Heart left ventricle (tissue), 13 donors: ENCODE data around the gene RUNX1.

ENCODE experiments used
- POLR2A ChIP-seq, 2 donors: fragments of 450-650 bp; IDR thresholded peaks; one replicate each; pipeline ENCODE4 v1.6.1; 2017; ENCODE audit warnings: antibody characterized with exemption in 2 of 2, mild to moderate bottlenecking in 2 of 2, moderate library complexity in 2 of 2
- TF ChIP-seq, protein P1 (sequence below), 12 donors: fragments of 200-600 bp; sonication (generic) in 4 of 12; IDR thresholded peaks; one replicate each; pipeline versions ENCODE4 v1.5.0 to v1.8.0; 2018 to 2022; ENCODE audit warnings: antibody characterized with exemption in 12 of 12, mild to moderate bottlenecking in 5 of 12
- donor health status: ischemic (EF 13 %, LVEDD 7.1; RV severe dilation, severe dysfunction).
- donor health status: DM: no; HTN: yes; CAD: no.
- donor health status: DM: no; HTN: no; CAD: no.
- donor health status: ischemic (EF 25% LVEDD 6.9; RV normal size, moderate dysfunction).
- donor health status: ischemic (EF 25% LVEDD 5.7; RV mildly dilated, moderate dysfunction).
- donor health status: ischemic (EF 35%, LVEDD 5.7; RV mildly dilated, moderate dysfunction).
- donor health status: nonischemic (EF 11% LVEDD 7.7; RV severe dilation, severe dysfunction).
- donor health status: DM: yes; HTN: yes; CAD: no.
- donor health status: PGD.
- donor health status: ischemic (EF 29% LVEDD 5.4; RV normal size, mild dysfunction).
- donor health status: nonischemic (EF 23%, LVEDD 6.1; RV moderate dilation, normal function).

DNA sequence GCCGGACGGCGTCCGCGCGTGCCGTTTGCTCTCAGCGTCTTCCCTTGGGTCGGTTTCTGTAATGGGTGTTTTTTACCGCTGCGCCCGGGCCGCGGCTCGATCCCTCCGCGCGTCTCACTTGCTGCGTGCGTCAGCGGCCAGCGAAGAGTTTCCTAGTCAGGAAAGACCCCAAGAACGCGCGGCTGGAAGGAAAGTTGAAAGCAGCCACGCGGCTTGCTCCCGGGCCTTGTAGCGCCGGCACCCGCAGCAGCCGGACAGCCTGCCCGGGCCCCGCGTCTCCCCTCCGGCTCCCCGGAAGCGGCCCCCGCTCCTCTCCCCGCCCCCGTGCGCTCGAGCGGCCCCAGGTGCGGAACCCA is 159.8 kb downstream of the RUNX1 start:
- TF ChIP-seq, protein P1, sequence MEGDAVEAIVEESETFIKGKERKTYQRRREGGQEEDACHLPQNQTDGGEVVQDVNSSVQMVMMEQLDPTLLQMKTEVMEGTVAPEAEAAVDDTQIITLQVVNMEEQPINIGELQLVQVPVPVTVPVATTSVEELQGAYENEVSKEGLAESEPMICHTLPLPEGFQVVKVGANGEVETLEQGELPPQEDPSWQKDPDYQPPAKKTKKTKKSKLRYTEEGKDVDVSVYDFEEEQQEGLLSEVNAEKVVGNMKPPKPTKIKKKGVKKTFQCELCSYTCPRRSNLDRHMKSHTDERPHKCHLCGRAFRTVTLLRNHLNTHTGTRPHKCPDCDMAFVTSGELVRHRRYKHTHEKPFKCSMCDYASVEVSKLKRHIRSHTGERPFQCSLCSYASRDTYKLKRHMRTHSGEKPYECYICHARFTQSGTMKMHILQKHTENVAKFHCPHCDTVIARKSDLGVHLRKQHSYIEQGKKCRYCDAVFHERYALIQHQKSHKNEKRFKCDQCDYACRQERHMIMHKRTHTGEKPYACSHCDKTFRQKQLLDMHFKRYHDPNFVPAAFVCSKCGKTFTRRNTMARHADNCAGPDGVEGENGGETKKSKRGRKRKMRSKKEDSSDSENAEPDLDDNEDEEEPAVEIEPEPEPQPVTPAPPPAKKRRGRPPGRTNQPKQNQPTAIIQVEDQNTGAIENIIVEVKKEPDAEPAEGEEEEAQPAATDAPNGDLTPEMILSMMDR (IDR thresholded peaks at IDR 0.05): no peak
- TF ChIP-seq POLR2A (IDR thresholded peaks at IDR 0.05): no peak
